Neural progenitor cell (in vitro differentiated cells): ENCODE measurements around the gene ZNRF4. TPM values are rescaled to one million over a fixed set of nuclear protein-coding genes. Genes with fewer than 3 reads are reported as not detected.
"Not testable (repeated sequence)": the region's sequence is repeated elsewhere in the genome, so short reads cannot be mapped to it uniquely, and the experiment has no call there.

Experiments used
- DNase-seq: peaks from one replicate; pipeline ENCODE4 v3.0.0-alpha.2; 2016; ENCODE audit warnings: low spot score
- H2AFZ ChIP-seq: fragments of 200-600 bp; sonication (generic); replicated peaks from 2 replicates; pipeline ENCODE4 v1.6.1; 2016; ENCODE audit warnings: antibody characterized with exemption
- H3F3A ChIP-seq: fragments of 200-600 bp; sonication (generic); 2 replicates; pipeline ENCODE4 v1.6.1; 2016; ENCODE audit warnings: antibody characterized with exemption, low read depth
- H3K27ac ChIP-seq: fragments of 200-600 bp; sonication (generic); 2 replicates; pipeline ENCODE4 v1.5.1; 2016; ENCODE audit warnings: mild to moderate bottlenecking
- H3K27me3 ChIP-seq: fragments of 200-600 bp; sonication (generic); 2 replicates; pipeline ENCODE4 v1.6.1; 2016; ENCODE audit warnings: mild to moderate bottlenecking, moderate library complexity
- H3K36me3 ChIP-seq: fragments of 200-600 bp; sonication (generic); 2 replicates; pipeline ENCODE4 v1.5.1; 2016
- H3K4me1 ChIP-seq: fragments of 200-600 bp; sonication (generic); 2 replicates; pipeline ENCODE4 v1.6.1; 2016; ENCODE audit warnings: mixed run types
- H3K4me2 ChIP-seq: fragments of 200-600 bp; sonication (generic); 2 replicates; pipeline ENCODE4 v1.6.1; 2016
- H3K4me3 ChIP-seq: fragments of 200-600 bp; sonication (generic); 2 replicates; pipeline ENCODE4 v1.5.1; 2016
- H3K79me2 ChIP-seq: fragments of 200-600 bp; sonication (generic); 2 replicates; pipeline ENCODE4 v1.6.1; 2016; ENCODE audit warnings: low read depth
- H3K9ac ChIP-seq: fragments of 200-600 bp; sonication (generic); 2 replicates; pipeline ENCODE4 v1.6.1; 2016
- H3K9me3 ChIP-seq: fragments of 200-600 bp; sonication (generic); 2 replicates; pipeline ENCODE4 v1.5.1; 2016; ENCODE audit warnings: low read depth
- H4K20me1 ChIP-seq: fragments of 200-600 bp; sonication (generic); 2 replicates; pipeline ENCODE4 v1.6.1; 2016; ENCODE audit warnings: low read depth
- H3K27ac Mint-ChIP-seq: 3 replicates; pipeline ENCODE4 v1.8.0; 2021; ENCODE audit warnings: mixed read lengths
- H3K27me3 Mint-ChIP-seq: 2 replicates; pipeline ENCODE4 v1.8.0; 2022; ENCODE audit warnings: low read depth, mild to moderate bottlenecking, inconsistent platforms, moderate library complexity, mixed read lengths; ENCODE audit not compliant: insufficient read depth
- H3K36me3 Mint-ChIP-seq: 3 replicates; pipeline ENCODE4 v1.8.0; 2021; ENCODE audit warnings: mixed read lengths
- H3K4me1 Mint-ChIP-seq: 3 replicates; pipeline ENCODE4 v1.8.0; 2021; ENCODE audit warnings: mixed read lengths
- H3K4me3 Mint-ChIP-seq: 3 replicates; pipeline ENCODE4 v1.8.0; 2021; ENCODE audit warnings: mild to moderate bottlenecking, moderate library complexity, mixed read lengths
- H3K9me3 Mint-ChIP-seq: 3 replicates; pipeline ENCODE4 v1.8.0; 2020; ENCODE audit warnings: mixed read lengths
- EZH2 ChIP-seq: fragments of 200-600 bp; sonication (generic); IDR thresholded peaks from 2 replicates; pipeline ENCODE4 v1.6.1; 2017; ENCODE audit warnings: antibody characterized with exemption, mild to moderate bottlenecking, moderate library complexity
- EZH2phosphoT487 ChIP-seq: fragments of 200-600 bp; sonication (generic); IDR thresholded peaks from 2 replicates; pipeline ENCODE4 v1.6.1; 2017; ENCODE audit warnings: antibody characterized with exemption
- total RNA-seq: library from RNA; depleted of rRNA; stranded (reverse); fragments of >200 nt; gene quantifications from 2 replicates; pipeline ENCODE4 v1.2.3, GENCODE V29; 2015; ENCODE audit warnings: low replicate concordance
- TF ChIP-seq, protein P1 (sequence below): fragments of 200-600 bp; sonication (generic); IDR thresholded peaks from 2 replicates; pipeline ENCODE4 v1.5.1; 2017; ENCODE audit warnings: antibody characterized with exemption, mild to moderate bottlenecking

Gene ZNRF4, protein sequence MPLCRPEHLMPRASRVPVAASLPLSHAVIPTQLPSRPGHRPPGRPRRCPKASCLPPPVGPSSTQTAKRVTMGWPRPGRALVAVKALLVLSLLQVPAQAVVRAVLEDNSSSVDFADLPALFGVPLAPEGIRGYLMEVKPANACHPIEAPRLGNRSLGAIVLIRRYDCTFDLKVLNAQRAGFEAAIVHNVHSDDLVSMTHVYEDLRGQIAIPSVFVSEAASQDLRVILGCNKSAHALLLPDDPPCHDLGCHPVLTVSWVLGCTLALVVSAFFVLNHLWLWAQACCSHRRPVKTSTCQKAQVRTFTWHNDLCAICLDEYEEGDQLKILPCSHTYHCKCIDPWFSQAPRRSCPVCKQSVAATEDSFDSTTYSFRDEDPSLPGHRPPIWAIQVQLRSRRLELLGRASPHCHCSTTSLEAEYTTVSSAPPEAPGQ
- not detected in 2 replicates for total RNA-seq

DNA sequence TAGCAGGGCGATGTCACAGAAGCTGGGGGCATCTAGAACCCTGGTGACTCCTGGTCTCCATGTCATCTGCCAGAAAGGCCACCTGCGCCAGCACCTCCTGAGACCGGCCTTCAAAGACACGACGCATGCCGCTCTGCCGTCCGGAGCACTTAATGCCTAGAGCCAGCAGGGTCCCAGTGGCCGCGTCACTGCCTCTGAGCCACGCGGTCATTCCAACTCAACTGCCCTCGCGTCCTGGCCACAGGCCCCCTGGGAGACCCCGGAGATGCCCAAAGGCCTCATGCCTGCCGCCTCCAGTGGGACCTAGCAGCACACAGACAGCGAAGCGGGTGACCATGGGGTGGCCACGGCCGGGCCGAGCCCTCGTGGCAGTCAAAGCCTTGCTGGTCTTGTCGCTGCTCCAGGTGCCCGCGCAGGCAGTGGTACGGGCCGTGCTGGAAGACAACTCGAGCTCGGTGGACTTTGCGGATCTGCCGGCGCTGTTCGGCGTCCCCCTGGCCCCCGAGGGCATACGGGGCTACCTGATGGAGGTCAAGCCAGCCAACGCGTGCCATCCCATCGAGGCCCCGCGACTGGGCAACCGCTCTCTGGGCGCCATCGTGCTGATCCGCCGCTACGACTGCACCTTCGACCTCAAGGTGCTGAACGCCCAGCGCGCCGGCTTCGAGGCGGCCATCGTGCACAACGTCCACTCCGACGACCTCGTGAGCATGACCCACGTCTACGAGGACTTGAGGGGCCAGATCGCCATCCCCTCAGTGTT lies at the start of gene ZNRF4:
Gene ZNRF4, plus strand, starts transcription at position 51 of the 763 bp plus-strand sequence. Its CDS starts 75 bp downstream, at position 126.
- Mint-ChIP-seq H3K4me1 (peaks cover 10% of the 10 kb centered on the region), H3K27me3 (peaks cover 19% of the 10 kb centered on the region), H3K9me3 (no peaks in the 10 kb centered on the region), H3K4me3 (peak within 1 kb of the TSS; percentile 52), H3K36me3 (no peaks in the 10 kb centered on the region), H3K27ac (peak within 1 kb of the TSS; percentile 57)
- Histone ChIP-seq H3K4me1 (no peaks in the 10 kb centered on the region), H3K27me3 (peaks cover 9% of the 10 kb centered on the region), H2AFZ (no peak within 1 kb of the TSS), H3K9me3 (no peaks in the 10 kb centered on the region), H4K20me1 (no peaks in the 10 kb centered on the region), H3K4me2 (no peak within 1 kb of the TSS), H3F3A (peaks cover 6% of the 10 kb centered on the region), H3K4me3 (no peak within 1 kb of the TSS), H3K9ac (no peak within 1 kb of the TSS), H3K79me2 (no peaks in the 10 kb centered on the region), H3K36me3 (no peaks in the 10 kb centered on the region), H3K27ac (no peak within 1 kb of the TSS)
- DNase-seq, result no peak
- TF ChIP-seq EZH2 (no peak), EZH2phosphoT487 (no peak)
- TF ChIP-seq, protein P1, sequence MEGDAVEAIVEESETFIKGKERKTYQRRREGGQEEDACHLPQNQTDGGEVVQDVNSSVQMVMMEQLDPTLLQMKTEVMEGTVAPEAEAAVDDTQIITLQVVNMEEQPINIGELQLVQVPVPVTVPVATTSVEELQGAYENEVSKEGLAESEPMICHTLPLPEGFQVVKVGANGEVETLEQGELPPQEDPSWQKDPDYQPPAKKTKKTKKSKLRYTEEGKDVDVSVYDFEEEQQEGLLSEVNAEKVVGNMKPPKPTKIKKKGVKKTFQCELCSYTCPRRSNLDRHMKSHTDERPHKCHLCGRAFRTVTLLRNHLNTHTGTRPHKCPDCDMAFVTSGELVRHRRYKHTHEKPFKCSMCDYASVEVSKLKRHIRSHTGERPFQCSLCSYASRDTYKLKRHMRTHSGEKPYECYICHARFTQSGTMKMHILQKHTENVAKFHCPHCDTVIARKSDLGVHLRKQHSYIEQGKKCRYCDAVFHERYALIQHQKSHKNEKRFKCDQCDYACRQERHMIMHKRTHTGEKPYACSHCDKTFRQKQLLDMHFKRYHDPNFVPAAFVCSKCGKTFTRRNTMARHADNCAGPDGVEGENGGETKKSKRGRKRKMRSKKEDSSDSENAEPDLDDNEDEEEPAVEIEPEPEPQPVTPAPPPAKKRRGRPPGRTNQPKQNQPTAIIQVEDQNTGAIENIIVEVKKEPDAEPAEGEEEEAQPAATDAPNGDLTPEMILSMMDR, result no peak

DNA sequence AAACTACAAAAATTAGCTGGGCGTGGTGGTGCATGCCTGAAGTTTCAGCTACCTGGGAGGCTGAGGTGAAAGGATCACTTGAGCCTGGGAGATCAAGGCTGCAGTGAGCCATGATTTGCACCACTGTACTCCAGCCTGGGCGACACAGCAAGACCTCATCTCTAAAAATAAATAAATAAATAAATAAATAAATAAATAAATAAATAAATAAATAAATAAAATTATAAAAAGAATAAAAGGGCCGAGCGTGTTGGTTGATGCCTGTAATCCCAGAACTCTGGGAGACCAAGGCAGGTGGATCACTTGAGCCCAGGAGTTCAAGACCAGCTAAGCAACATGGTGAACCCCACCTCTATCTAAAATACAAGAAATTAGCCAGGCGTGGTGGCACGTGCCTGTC lies 49.0 kb upstream of the ZNRF4 start:
- H3K27me3 ChIP-seq, result peaks cover 30% of the 10 kb centered on the region
- peaks cover 17% of the 10 kb centered on the region for H3K27me3 Mint-ChIP-seq
- H3F3A ChIP-seq, H3K27ac ChIP-seq, H3K9ac ChIP-seq, H3K4me1 ChIP-seq, H3K36me3 ChIP-seq, H4K20me1 ChIP-seq, H3K36me3 Mint-ChIP-seq, H3K4me3 ChIP-seq, H3K4me3 Mint-ChIP-seq, H3K79me2 ChIP-seq, H2AFZ ChIP-seq, H3K4me1 Mint-ChIP-seq, DNase-seq, H3K9me3 ChIP-seq, H3K27ac Mint-ChIP-seq, H3K4me2 ChIP-seq, H3K9me3 Mint-ChIP-seq: not testable (repeated sequence)

DNA sequence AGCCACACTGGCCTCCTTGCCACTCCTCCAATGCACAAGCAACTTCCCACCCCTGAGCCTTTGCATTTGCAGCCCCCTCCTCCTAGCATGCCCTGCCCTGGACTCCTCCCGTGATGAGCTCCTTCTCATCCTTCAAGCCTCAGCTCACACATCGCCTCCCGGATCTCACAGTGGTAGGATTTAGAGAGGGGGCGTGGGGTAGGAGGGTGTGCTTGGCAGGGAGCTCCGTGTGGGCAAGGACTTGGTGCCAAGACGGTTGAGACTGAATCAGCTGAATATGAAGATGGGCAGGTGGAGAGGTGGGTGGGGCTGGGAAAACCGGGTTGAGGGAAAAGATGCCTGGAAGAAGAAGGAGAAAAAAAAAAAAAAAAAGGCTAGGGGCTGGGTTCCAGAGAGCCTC lies 48.4 kb upstream of the ZNRF4 start:
- Mint-ChIP-seq H3K4me1 (no peaks in the 10 kb centered on the region), H3K36me3 (no peaks in the 10 kb centered on the region), H3K27me3 (peaks cover 15% of the 10 kb centered on the region), H3K9me3 (peaks cover 10% of the 10 kb centered on the region), H3K27ac (no peak overlapping the region), H3K4me3 (no peak overlapping the region)
- Histone ChIP-seq H3K36me3 (no peaks in the 10 kb centered on the region), H4K20me1 (no peaks in the 10 kb centered on the region), H3K4me3 (no peak overlapping the region), H3K9ac (no peak overlapping the region), H3K27ac (no peak overlapping the region), H3K9me3 (peaks cover 10% of the 10 kb centered on the region), H3K4me2 (no peak overlapping the region), H3K27me3 (peaks cover 25% of the 10 kb centered on the region), H3K4me1 (no peaks in the 10 kb centered on the region), H3F3A (no peaks in the 10 kb centered on the region), H3K79me2 (no peaks in the 10 kb centered on the region), H2AFZ (no peak overlapping the region)
- no peak for DNase-seq
- TF ChIP-seq, protein P1, result no peak
- no peak for TF ChIP-seq EZH2
- TF ChIP-seq EZH2phosphoT487, result no peak
